Measurements from ENCODE around the gene SLC25A39. TPM values are rescaled to one million over a fixed set of nuclear protein-coding genes. Genes with fewer than 3 reads are reported as not detected.

The SLC25A39 gene
- total RNA-seq, 1 experiment from 2014 or later = 164 TPM

- H2AFZ ChIP-seq = no peak overlapping the region
- TF ChIP-seq, protein P1, sequence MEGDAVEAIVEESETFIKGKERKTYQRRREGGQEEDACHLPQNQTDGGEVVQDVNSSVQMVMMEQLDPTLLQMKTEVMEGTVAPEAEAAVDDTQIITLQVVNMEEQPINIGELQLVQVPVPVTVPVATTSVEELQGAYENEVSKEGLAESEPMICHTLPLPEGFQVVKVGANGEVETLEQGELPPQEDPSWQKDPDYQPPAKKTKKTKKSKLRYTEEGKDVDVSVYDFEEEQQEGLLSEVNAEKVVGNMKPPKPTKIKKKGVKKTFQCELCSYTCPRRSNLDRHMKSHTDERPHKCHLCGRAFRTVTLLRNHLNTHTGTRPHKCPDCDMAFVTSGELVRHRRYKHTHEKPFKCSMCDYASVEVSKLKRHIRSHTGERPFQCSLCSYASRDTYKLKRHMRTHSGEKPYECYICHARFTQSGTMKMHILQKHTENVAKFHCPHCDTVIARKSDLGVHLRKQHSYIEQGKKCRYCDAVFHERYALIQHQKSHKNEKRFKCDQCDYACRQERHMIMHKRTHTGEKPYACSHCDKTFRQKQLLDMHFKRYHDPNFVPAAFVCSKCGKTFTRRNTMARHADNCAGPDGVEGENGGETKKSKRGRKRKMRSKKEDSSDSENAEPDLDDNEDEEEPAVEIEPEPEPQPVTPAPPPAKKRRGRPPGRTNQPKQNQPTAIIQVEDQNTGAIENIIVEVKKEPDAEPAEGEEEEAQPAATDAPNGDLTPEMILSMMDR (conservative IDR thresholded peaks at IDR 0.05) = no peak
- TF ChIP-seq EZH2 (IDR thresholded peaks at IDR 0.05; ENCODE audit: low read depth) = no peak
- H3K9me3 ChIP-seq (ENCODE audit: insufficient read depth, low read depth) = no peaks in the 10 kb centered on the region
- intact Hi-C loops (cut with micrococcal nuclease; ENCODE audit: unreplicated experiment) = no loop called here
- peaks cover 18% of the 10 kb centered on the region; the same call in 1 of the 2 replicates for H3F3A ChIP-seq (ENCODE audit: insufficient read depth, low read depth)
- DNase-seq = no peak
- peaks cover 4% of the 10 kb centered on the region; the same call in 1 of the 2 replicates for H4K20me1 ChIP-seq (ENCODE audit: insufficient read depth)
- H3K27me3 ChIP-seq (ENCODE audit: insufficient read depth, low read depth) = peaks cover 20% of the 10 kb centered on the region
- POLR2A ChIA-PET (ENCODE audit: unreplicated experiment) = no interaction called here
- CTCF ChIA-PET = interaction anchor here (0.6 kb wide), 1 partner anchor 7 kb away, joined by 3 read pairs; no protein-coding TSS in a partner anchor
- no peak overlapping the region for H3K4me2 ChIP-seq
- peaks cover 7% of the 10 kb centered on the region for H3K4me1 ChIP-seq (replicated peaks; ENCODE audit: insufficient read depth)
- H3K36me3 ChIP-seq (ENCODE audit: low read depth) = no peaks in the 10 kb centered on the region
- H3K9me2 ChIP-seq (ENCODE audit: insufficient read depth) = no peaks in the 10 kb centered on the region
- BruUV-seq (replicated peaks) = no TSS peak
- no peaks in the 10 kb centered on the region for H3K79me2 ChIP-seq (ENCODE audit: low read depth)
- no peak overlapping the region for H3K4me3 ChIP-seq
- no peak overlapping the region for H3K27ac ChIP-seq
Measured at GRCh38 chr17:44310609-44311376, 13.8 kb downstream of the SLC25A39 start.

DNA sequence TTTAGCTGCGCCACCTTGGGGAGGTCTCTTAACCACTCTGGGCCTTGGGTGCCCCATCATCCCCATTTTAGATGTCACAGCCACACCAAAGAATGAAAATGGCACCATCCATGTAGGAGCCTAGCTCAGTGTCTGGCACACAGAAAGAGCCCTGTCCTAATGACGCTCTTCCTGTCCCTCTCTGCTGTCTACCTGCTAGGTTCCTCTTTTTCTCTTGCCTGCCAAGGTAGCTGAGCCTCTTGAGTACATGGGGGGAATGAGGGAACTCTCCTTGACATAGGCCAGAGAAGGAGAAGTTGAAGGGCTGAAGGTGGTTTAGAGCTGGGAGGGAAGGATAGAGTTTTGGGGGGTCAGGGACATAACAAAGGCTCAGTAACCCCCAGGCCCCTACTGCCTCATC lies 14.4 kb downstream of the SLC25A39 start:
- TF ChIP-seq, protein P1 (conservative IDR thresholded peaks at IDR 0.05) = no peak
- no peak for TF ChIP-seq EZH2 (IDR thresholded peaks at IDR 0.05; ENCODE audit: low read depth)
- no peaks in the 10 kb centered on the region for H3K79me2 ChIP-seq (ENCODE audit: low read depth)
- intact Hi-C loops (cut with micrococcal nuclease; ENCODE audit: unreplicated experiment) = no loop called here
- H3K4me1 ChIP-seq (replicated peaks; ENCODE audit: insufficient read depth) = peaks cover 7% of the 10 kb centered on the region
- H3K4me3 ChIP-seq = no peak overlapping the region
- no TSS peak for BruUV-seq (replicated peaks)
- no peaks in the 10 kb centered on the region for H3K9me3 ChIP-seq (ENCODE audit: insufficient read depth, low read depth)
- no peak overlapping the region for H2AFZ ChIP-seq
- no peak for DNase-seq
- ChIA-PET CTCF (interaction anchor here (0.6 kb wide), 1 partner anchor 8 kb away, joined by 3 read pairs; no protein-coding TSS in a partner anchor), POLR2A (ENCODE audit: unreplicated experiment) (no interaction called here)
- no peaks in the 10 kb centered on the region for H3K36me3 ChIP-seq (ENCODE audit: low read depth)
- no peaks in the 10 kb centered on the region for H3K9me2 ChIP-seq (ENCODE audit: insufficient read depth)
- peaks cover 18% of the 10 kb centered on the region; the same call in 1 of the 2 replicates for H3F3A ChIP-seq (ENCODE audit: insufficient read depth, low read depth)
- no peak overlapping the region for H3K4me2 ChIP-seq
- H3K27ac ChIP-seq = no peak overlapping the region
- H3K27me3 ChIP-seq (ENCODE audit: insufficient read depth, low read depth) = peaks cover 25% of the 10 kb centered on the region
- H4K20me1 ChIP-seq (ENCODE audit: insufficient read depth) = peaks cover 4% of the 10 kb centered on the region; the same call in 1 of the 2 replicates

- H3F3A ChIP-seq (ENCODE audit: insufficient read depth, low read depth) = peaks cover 18% of the 10 kb centered on the region; the same call in 1 of the 2 replicates
Measured at GRCh38 chr17:44309472-44309871, 15.2 kb downstream of the SLC25A39 start.

More at GRCh38 chr17:44309472-44309871, 15.2 kb downstream of the SLC25A39 start:
- no peaks in the 10 kb centered on the region for H3K79me2 ChIP-seq (ENCODE audit: low read depth)
- H3K4me3 ChIP-seq = no peak overlapping the region
- ChIA-PET POLR2A (ENCODE audit: unreplicated experiment) (no interaction called here), CTCF (no interaction called here)
- TF ChIP-seq, protein P1 (conservative IDR thresholded peaks at IDR 0.05) = peak; percentile 39; the same call in 1 of the 2 replicates
- no peak for TF ChIP-seq EZH2 (IDR thresholded peaks at IDR 0.05; ENCODE audit: low read depth)
- no peaks in the 10 kb centered on the region for H3K9me2 ChIP-seq (ENCODE audit: insufficient read depth)
- peaks cover 28% of the 10 kb centered on the region for H3K27me3 ChIP-seq (ENCODE audit: insufficient read depth, low read depth)
- peaks cover 4% of the 10 kb centered on the region; the same call in 1 of the 2 replicates for H4K20me1 ChIP-seq (ENCODE audit: insufficient read depth)
- no TSS peak for BruUV-seq (replicated peaks)
- H3K9me3 ChIP-seq (ENCODE audit: insufficient read depth, low read depth) = no peaks in the 10 kb centered on the region
- no peak for DNase-seq
- H3K4me2 ChIP-seq = peak overlapping the region; percentile 75; the same call in 1 of the 2 replicates
- no peak overlapping the region for H3K27ac ChIP-seq
- intact Hi-C loops (cut with micrococcal nuclease; ENCODE audit: unreplicated experiment) = loop anchor here (5.0 kb wide), 1 partner anchor 87 kb away; no protein-coding TSS in a partner anchor
- peaks cover 7% of the 10 kb centered on the region for H3K4me1 ChIP-seq (replicated peaks; ENCODE audit: insufficient read depth)
- no peak overlapping the region for H2AFZ ChIP-seq
- no peaks in the 10 kb centered on the region for H3K36me3 ChIP-seq (ENCODE audit: low read depth)

Measured in PC-9 (cell line).